GM23338 (cell line): Measurements from ENCODE around the gene SLC25A40. TPM values are rescaled to one million over a fixed set of nuclear protein-coding genes. Genes with fewer than 3 reads are reported as not detected.

Source experiments
- ATAC-seq: fragments of 200-7000 bp; cut with Tn5 transposase; 3 replicates; pipeline ENCODE4 v1.9.1; 2020
- DNase-seq: peaks from one replicate; pipeline ENCODE4 v3.0.0-alpha.2; 2015; ENCODE audit warnings: low spot score
- H2AFZ ChIP-seq: fragments of 200-600 bp; sonication (generic); 2 replicates; pipeline ENCODE4 v1.8.0; 2016; ENCODE audit warnings: antibody characterized with exemption, mild to moderate bottlenecking, moderate library complexity
- H3F3A ChIP-seq: fragments of 200-600 bp; sonication (generic); replicated peaks from 2 replicates; pipeline ENCODE4 v1.8.0; 2017; ENCODE audit warnings: antibody characterized with exemption, mixed run types, low read depth
- H3K27ac ChIP-seq: fragments of 200-600 bp; sonication (generic); 2 replicates; pipeline ENCODE4 v1.6.1; 2016; ENCODE audit warnings: low read depth
- H3K27me3 ChIP-seq: fragments of 200-600 bp; sonication (generic); 2 replicates; pipeline ENCODE4 v1.8.0; 2016; ENCODE audit warnings: mild to moderate bottlenecking, mixed run types, moderate library complexity; ENCODE audit not compliant: insufficient read depth
- H3K36me3 ChIP-seq: fragments of 200-600 bp; sonication (generic); 2 replicates; pipeline ENCODE4 v1.8.0; 2016; ENCODE audit warnings: mild to moderate bottlenecking; ENCODE audit not compliant: insufficient read depth
- H3K4me1 ChIP-seq: fragments of 200-600 bp; sonication (generic); 2 replicates; pipeline ENCODE4 v1.8.0; 2016; ENCODE audit warnings: mild to moderate bottlenecking, moderate library complexity; ENCODE audit not compliant: insufficient read depth
- H3K4me2 ChIP-seq: fragments of 200-600 bp; sonication (generic); 2 replicates; pipeline ENCODE4 v1.7.1; 2017; ENCODE audit warnings: mixed run types
- H3K4me3 ChIP-seq: fragments of 200-600 bp; sonication (generic); 2 replicates; pipeline ENCODE4 v1.6.1; 2016; ENCODE audit warnings: mixed run types
- H3K79me2 ChIP-seq: fragments of 200-600 bp; sonication (generic); replicated peaks from 2 replicates; pipeline ENCODE4 v1.8.0; 2017; ENCODE audit warnings: mild to moderate bottlenecking; ENCODE audit not compliant: insufficient read depth
- H3K9me2 ChIP-seq: fragments of 200-600 bp; sonication (generic); 2 replicates; pipeline ENCODE4 v1.8.0; 2017; ENCODE audit not compliant: insufficient read depth
- H4K20me1 ChIP-seq: fragments of 200-600 bp; sonication (generic); replicated peaks from 2 replicates; pipeline ENCODE4 v1.8.0; 2017; ENCODE audit warnings: mild to moderate bottlenecking; ENCODE audit not compliant: insufficient read depth
- H3K27ac Mint-ChIP-seq: 2 replicates; pipeline ENCODE4 v1.8.0; 2020; ENCODE audit warnings: inconsistent platforms, mild to moderate bottlenecking, moderate library complexity, mixed read lengths
- H3K27me3 Mint-ChIP-seq: 3 replicates; pipeline ENCODE4 v1.8.0; 2022; ENCODE audit warnings: low read depth, mild to moderate bottlenecking, moderate library complexity, mixed read lengths, inconsistent platforms; ENCODE audit not compliant: insufficient read depth, poor library complexity
- H3K36me3 Mint-ChIP-seq: 3 replicates; pipeline ENCODE4 v1.8.0; 2021; ENCODE audit warnings: low read depth, mild to moderate bottlenecking, inconsistent platforms, moderate library complexity, mixed read lengths
- H3K4me1 Mint-ChIP-seq: 3 replicates; pipeline ENCODE4 v1.8.0; 2020; ENCODE audit warnings: mild to moderate bottlenecking, inconsistent platforms, mixed read lengths
- H3K4me3 Mint-ChIP-seq: 3 replicates; pipeline ENCODE4 v1.8.0; 2021; ENCODE audit warnings: moderate library complexity, mild to moderate bottlenecking, inconsistent platforms, mixed read lengths
- H3K9me3 Mint-ChIP-seq: 3 replicates; pipeline ENCODE4 v1.8.0; 2020; ENCODE audit warnings: moderate library complexity, mild to moderate bottlenecking, inconsistent platforms, mixed read lengths
- CREB1 ChIP-seq: fragments of 250-450 bp; sonication (Bioruptor Pico); IDR thresholded peaks from 2 replicates; pipeline ENCODE4 v1.5.0; 2020; ENCODE audit warnings: low read depth, mild to moderate bottlenecking, moderate library complexity
- CTCF ChIP-seq, 2 experiments: fragments of 200-600 bp in 1 of 2; sonication (generic) in 1 of 2; conservative IDR thresholded peaks; 2 replicates each; pipeline versions ENCODE4 v1.5.1 to v1.6.1; 2016 to 2017; ENCODE audit warnings: antibody characterized with exemption in 2 of 2, low read depth in 2 of 2, mild to moderate bottlenecking in 2 of 2, moderate library complexity in 1 of 2
- ETS1 ChIP-seq: IDR thresholded peaks from 2 replicates; pipeline ENCODE4 v1.6.1; 2016; ENCODE audit warnings: antibody characterized with exemption
- EZH2 ChIP-seq: fragments of 200-600 bp; sonication (generic); IDR thresholded peaks from one replicate; pipeline ENCODE4 v1.8.0; 2017; ENCODE audit warnings: antibody characterized with exemption, mild to moderate bottlenecking, low read depth; ENCODE audit not compliant: unreplicated experiment
- EZH2phosphoT487 ChIP-seq: fragments of 200-600 bp; sonication (generic); IDR thresholded peaks from one replicate; pipeline ENCODE4 v1.8.1; 2018; ENCODE audit warnings: antibody characterized with exemption; ENCODE audit not compliant: unreplicated experiment
- JUNB ChIP-seq: IDR thresholded peaks from one replicate; pipeline ENCODE4 v1.6.1; 2016; ENCODE audit warnings: antibody characterized with exemption; ENCODE audit not compliant: unreplicated experiment
- NANOG ChIP-seq: IDR thresholded peaks from 2 replicates; pipeline ENCODE4 v1.6.1; 2016; ENCODE audit warnings: antibody characterized with exemption, borderline replicate concordance
- POLR2AphosphoS5 ChIP-seq: IDR thresholded peaks from 2 replicates; pipeline ENCODE4 v1.6.1; 2016; ENCODE audit warnings: antibody characterized with exemption, low read depth
- REST ChIP-seq: IDR thresholded peaks from one replicate; pipeline ENCODE4 v1.6.1; 2018; ENCODE audit warnings: antibody characterized with exemption; ENCODE audit not compliant: unreplicated experiment
- STAT1 ChIP-seq: IDR thresholded peaks from one replicate; pipeline ENCODE4 v1.6.1; 2016; ENCODE audit warnings: antibody characterized with exemption; ENCODE audit not compliant: unreplicated experiment
- ZNF114 ChIP-seq: fragments of 250-450 bp; sonication (Bioruptor Pico); IDR thresholded peaks from 2 replicates; pipeline ENCODE4 v1.5.0; 2020; ENCODE audit warnings: mild to moderate bottlenecking, moderate library complexity
- ZNF331 ChIP-seq: fragments of 250-450 bp; sonication (Bioruptor Pico); IDR thresholded peaks from 2 replicates; pipeline ENCODE4 v1.5.0; 2020; ENCODE audit warnings: low read depth, mild to moderate bottlenecking, moderate library complexity
- polyA plus RNA-seq: library from polyadenylated mRNA; unstranded; fragments of >200 nt; fragmentation: Nextera tagmentation; extraction: Ambion mirVana; gene quantifications from 2 replicates; pipeline ENCODE4 v1.2.1, GENCODE V29; 2016
- total RNA-seq: library from RNA; depleted of rRNA; stranded (reverse); fragments of >200 nt; shearing (Covaris generic); gene quantifications from 2 replicates; pipeline ENCODE4 v1.2.3, GENCODE V29; 2014

Gene SLC25A40
- total and polyA plus RNA-seq, 2 experiments from 2014 or later, result 8.4 to 30.7 TPM

- no peak for TF ChIP-seq ZNF331 (CRISPR knock-in tag)
- TF ChIP-seq ZNF114 (CRISPR knock-in tag), result no peak
- TF ChIP-seq CREB1, result no peak
- no peak for TF ChIP-seq REST
- TF ChIP-seq POLR2AphosphoS5, result no peak
- no peak for TF ChIP-seq EZH2
- no peak for TF ChIP-seq CTCF (conservative IDR thresholded peaks at IDR 0.05; ENCODE audit: low read depth in 2 of 2)
- no peak for TF ChIP-seq STAT1
- no peak for TF ChIP-seq NANOG
- no peak for TF ChIP-seq EZH2phosphoT487
- TF ChIP-seq ETS1, result no peak
- no peak for TF ChIP-seq JUNB
- H2AFZ ChIP-seq, result no peak overlapping the region; the same call in 1 of the 2 replicates
- Mint-ChIP-seq H3K27ac (peak overlapping the region; percentile 4; the same call in 1 of the 2 replicates), H3K4me3 (no peak overlapping the region), H3K9me3 (no peaks in the 10 kb centered on the region), H3K4me1 (peaks cover 6% of the 10 kb centered on the region; the same call in 2 of the 3 replicates), H3K36me3 (no peaks in the 10 kb centered on the region), H3K27me3 (no peaks in the 10 kb centered on the region)
- no peaks in the 10 kb centered on the region for H3K9me2 ChIP-seq
- H3K4me3 ChIP-seq, result no peak overlapping the region
- no peaks in the 10 kb centered on the region for H3K27me3 ChIP-seq
- H3K4me1 ChIP-seq, result no peaks in the 10 kb centered on the region; the same call in 1 of the 2 replicates
- no peaks in the 10 kb centered on the region for H3F3A ChIP-seq
- no peaks in the 10 kb centered on the region for H3K36me3 ChIP-seq
- no peaks in the 10 kb centered on the region for H3K79me2 ChIP-seq
- DNase-seq (peak; percentile 73), ATAC-seq (peak; percentile 98)
- H4K20me1 ChIP-seq, result no peaks in the 10 kb centered on the region
- no peak overlapping the region for H3K4me2 ChIP-seq
- peak overlapping the region; percentile 10; the same call in 1 of the 2 replicates for H3K27ac ChIP-seq
Observed at GRCh38 chr7:87810130-87810529, 66.0 kb downstream of the SLC25A40 start.
